Measurements from ENCODE around the gene SART1.
"Not testable (repeated sequence)": the region's sequence is repeated elsewhere in the genome, so short reads cannot be mapped to it uniquely, and the experiment has no call there.

The SART1 gene

GRCh38 chr11:66002648-66003225 is 41.2 kb downstream of the SART1 start:
- no peak for DNase-seq

DNA sequence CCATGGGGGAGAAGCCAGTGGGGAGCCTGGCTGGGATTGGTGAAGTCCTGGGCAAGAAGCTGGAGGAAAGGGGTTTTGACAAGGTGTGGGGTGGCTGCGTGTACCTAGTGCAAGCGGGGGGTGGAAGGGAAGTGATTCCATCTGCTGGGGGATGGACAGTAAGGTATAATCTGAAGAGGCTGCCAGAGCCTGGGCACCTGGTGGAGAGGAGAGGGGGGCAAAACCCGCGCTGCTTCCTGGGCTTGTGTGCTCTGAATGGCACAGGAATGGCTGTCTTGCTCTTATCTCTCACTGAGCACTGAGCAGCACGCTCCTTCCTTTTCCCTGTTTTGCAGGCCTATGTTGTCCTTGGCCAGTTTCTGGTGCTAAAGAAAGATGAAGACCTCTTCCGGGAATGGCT is 41.8 kb downstream of the SART1 start:
- no peak for DNase-seq

GRCh38 chr11:66004186-66004585 is 42.7 kb downstream of the SART1 start:
- DNase-seq, result no peak

DNA sequence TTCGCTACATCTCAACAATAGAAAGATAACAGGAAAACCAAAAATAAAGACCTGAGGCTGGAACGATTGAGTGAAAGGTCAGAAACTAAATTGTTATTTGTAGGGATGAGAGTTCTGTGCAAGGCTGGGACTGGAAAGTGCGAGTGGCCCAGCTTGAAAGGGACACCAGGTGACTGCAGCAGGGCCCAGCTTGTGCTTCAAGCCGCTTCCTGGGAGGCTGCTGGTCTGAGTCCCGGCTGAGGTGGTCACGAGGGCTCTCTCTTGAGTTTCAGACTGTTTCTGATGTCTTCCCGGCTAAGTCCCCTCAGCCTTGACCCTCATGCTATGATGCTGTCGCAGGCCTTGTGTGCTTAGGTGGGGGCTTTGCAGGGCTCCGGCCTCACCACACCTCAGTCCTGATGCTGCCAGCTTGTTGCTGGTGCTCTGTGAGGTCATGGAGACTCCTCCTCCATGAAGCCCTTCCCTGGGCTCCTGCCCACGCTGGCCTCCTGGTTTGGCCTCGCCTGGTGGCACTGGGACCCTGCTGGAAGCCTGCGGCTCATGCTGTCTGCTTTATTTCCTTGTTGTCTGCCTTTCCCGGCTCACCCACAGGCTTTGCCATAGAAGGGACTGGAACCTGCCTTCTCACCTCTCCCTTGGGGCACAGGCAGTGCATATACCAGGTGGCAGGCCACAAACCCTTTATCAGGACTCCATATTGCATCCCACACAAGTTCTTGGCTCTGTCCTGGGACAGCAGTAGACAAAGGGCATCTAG is 44.8 kb downstream of the SART1 start:
- DNase-seq, result no peak

DNA sequence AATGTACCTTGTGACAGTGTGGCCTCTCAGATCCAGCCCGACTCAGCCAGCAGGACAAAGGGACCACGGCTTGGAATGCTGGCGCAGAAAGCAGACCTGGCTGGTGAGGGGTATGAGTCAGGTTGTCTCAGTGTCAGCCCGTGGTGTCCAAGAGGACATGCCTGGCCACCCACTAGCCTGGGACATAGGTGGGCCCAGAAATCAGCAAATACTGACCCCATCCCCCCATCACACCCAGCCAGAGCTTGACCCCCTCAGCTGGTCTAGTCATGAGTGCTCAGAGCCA is 45.3 kb downstream of the SART1 start:
- DNase-seq, result no peak

GRCh38 chr11:66007201-66007634 is 45.7 kb downstream of the SART1 start:
- DNase-seq, result no peak

DNA sequence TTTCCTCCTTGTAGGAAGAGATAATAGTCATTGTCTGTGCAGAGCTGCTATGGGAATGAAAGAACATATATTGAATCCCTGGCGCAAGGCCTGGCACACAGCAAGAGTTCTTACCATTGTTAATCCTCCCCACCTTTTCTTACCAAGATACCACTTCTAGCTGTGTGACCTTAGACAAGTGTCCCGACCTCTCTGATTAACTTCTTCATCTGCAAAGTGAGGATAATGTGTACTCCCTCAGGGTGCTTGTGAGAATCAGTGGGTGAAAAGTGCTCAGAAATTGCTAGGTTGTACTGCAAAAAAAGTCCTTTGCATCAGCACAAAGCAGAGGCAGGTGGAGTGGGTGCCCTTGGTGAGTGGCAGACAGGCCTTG is 46.5 kb downstream of the SART1 start:
- no peak for DNase-seq

DNA sequence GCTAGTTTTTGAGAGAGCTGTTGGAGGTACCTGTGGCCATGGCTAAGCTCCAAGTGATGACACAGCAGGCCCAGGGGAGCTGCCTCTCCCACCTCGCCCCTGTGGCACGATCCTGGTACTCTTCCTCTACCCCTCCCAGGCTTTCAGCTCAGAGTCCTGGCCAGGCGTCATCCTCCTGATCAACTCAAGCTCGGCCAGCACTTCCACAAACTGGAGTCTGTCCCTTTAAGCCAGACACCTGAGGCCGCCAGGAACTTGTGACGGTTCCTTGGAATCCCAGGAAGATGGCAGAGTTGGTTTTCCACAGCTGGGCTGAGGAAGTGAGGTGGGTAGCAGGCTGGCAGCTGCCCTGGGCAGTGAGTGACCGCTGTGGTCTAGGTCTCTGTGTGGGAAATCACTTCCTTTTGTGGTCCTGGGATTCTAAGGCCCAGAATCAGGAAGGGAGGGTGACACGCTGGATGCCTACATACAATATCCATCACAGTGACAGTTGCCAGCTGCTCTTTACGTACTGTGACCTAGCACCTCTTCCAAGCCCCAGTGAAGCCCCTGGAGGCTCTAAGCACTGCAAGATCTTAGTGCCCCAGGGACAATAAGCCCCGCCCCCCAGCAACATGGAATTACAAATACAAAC is 47.1 kb downstream of the SART1 start:
- no peak for DNase-seq

GRCh38 chr11:66010036-66010435 is 48.5 kb downstream of the SART1 start:
- DNase-seq, result not testable (repeated sequence)

- peak; percentile 80 for DNase-seq
These were observed 49.8 kb downstream of the SART1 start for GRCh38 chr11:66011239-66011784.

- DNase-seq, result no peak
These were observed 50.3 kb downstream of the SART1 start, which contains the start of gene CST6 for GRCh38 chr11:66011785-66012303. TSS of gene CST6 (plus strand) at chr11:66012008. CDS start at chr11:66012045, 37 bp downstream.

DNA sequence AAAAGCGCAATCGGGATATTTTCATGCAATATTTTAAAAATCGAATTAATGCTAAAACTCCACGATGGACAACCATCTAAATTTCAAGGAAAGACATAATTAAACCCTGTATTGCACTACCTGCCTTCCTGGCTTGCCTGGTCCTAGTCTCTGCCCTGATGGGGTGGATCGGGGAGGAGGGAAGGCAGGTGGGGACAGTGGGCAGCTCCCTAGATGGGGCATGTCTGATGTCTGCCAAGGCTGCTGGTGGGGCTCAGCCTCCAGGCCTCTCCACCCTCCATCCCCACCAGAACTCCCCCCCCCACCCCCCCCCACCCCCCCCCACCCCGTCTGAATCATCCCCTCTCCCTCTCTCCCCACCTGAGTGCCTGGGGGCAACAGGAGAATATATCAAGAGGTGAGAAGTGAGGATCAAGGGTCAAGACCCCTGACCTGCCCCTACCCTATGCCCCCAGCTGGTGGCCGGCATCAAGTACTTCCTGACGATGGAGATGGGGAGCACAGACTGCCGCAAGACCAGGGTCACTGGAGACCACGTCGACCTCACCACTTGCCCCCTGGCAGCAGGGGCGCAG is 50.9 kb downstream of the SART1 start:
- no peak for DNase-seq

DNA sequence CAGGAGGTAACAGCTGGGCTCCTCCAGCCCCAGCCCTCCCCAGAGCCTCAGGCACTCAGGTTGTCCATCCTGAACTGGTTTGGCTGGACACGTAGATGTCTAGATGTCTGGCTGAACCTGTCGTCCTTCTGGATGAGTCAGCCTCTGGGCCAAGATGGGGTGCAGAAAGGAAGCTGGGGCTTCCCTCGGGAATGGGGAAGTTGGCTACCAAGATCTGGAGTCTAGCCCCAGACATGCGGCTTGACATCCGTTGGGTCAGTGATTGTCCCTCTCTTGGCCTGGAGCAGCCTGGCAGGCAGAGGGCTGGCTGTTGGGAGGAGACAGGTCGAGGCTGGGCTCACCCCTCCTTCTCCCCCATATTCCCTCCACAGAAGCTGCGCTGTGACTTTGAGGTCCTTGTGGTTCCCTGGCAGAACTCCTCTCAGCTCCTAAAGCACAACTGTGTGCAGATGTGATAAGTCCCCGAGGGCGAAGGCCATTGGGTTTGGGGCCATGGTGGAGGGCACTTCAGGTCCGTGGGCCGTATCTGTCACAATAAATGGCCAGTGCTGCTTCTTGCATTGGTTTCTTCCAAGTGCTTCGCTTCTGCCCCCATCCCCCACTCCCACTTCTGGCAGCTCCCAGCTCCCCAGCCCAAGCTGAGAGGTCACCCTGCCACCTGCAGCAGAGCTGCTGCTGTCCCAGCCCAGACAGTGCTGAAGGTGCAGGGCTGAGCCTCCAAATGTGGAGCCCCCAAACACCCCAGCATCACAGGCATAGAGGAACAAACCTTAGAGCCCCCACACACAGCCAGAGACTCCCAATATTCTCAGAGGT is 51.6 kb downstream of the SART1 start:
- peak; percentile 29 for DNase-seq

- no peak for DNase-seq
These were observed 52.2 kb downstream of the SART1 start for GRCh38 chr11:66013762-66014100.

GRCh38 chr11:66014804-66015453 is 53.4 kb downstream of the SART1 start:
- no peak for DNase-seq

- peak; percentile 92 for DNase-seq
These were observed 53.9 kb downstream of the SART1 start for GRCh38 chr11:66015454-66015881.

DNA sequence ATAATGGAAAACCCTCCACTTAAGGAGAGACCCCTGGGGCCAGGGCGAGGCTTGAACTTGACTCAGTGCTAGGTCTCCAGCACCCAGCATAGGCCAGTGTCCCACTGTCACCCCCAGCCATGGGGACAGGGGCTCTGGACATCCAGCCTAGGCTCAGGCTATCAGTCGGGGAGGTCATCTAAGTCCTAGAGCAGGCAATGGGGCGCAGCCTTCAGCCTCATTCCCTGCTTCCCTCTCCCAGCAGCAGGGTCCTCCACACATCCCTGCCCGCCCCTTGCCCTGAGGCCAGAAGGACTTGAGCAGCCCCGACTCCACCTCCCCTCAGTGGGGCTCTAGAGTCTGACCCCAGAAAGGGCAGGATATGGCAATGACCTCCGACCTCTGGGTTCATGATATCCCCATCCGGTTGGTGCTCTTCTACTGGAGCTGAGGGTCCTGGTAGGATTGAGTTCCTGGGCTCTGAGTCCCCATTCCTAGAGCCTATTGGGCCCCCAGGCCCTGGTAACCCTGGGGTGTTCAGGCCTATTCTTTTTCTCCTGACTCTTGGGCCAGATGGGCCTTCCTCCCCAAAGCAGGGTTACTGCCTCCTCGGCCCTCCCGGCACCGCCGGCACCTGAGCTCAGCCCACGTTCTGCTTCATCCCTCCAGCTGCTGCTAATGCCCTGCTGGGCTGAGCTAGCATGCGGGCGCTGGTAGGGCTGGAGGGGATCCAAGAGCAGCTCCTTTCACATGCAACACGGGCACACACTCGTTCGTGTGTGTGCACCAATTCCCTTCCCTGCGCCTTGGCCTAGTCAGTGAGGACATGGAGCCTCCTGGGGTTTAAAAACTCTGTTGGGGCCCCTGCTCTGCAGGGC is 54.6 kb downstream of the SART1 start:
- DNase-seq, result no peak

DNA sequence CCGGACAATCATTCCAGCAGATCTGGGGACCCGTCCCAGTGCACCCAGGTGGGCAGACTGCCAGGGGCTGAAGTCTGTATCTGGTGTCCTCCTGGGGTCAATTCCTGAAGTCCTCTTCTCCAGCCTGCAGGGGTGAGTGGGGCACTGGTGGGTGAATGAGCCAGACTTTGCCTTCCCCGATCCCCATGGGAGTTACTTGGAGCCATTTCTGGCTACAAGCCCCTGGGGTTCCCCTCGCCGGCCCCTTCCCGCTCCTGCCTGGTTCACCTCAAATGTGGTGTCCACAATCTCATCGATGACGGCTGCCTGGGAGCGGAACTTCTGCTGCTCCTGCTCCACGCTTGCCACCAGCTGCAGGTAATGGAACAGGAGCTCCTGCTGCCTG is 55.3 kb downstream of the SART1 start:
- DNase-seq, result no peak

- DNase-seq, result no peak
These were observed 55.8 kb downstream of the SART1 start for GRCh38 chr11:66017321-66017720.

GRCh38 chr11:66020212-66020611 is 58.7 kb downstream of the SART1 start:
- DNase-seq, result no peak
